Coronary artery (tissue), 2 donors: ENCODE results near the gene C11orf91.
"Not testable (repeated sequence)": the region's sequence is repeated elsewhere in the genome, so short reads cannot be mapped to it uniquely, and the experiment has no call there.

Experiments
- DNase-seq: peaks from one replicate; pipeline ENCODE4 v3.0.0-alpha.2; 2017; ENCODE audit warnings: low spot score
- H3K27ac ChIP-seq, 2 donors: fragments of 200-600 bp; sonication (generic); one replicate each; pipeline ENCODE4 v1.5.1; 2016 to 2019
- H3K4me3 ChIP-seq: fragments of 200-600 bp; sonication (generic); 2 replicates; pipeline ENCODE4 v1.5.1; 2016; ENCODE audit warnings: mild to moderate bottlenecking, moderate library complexity
- CTCF ChIP-seq: fragments of 200-600 bp; sonication (generic); IDR thresholded peaks from one replicate; pipeline ENCODE4 v1.5.1; 2019; ENCODE audit warnings: antibody characterized with exemption

The C11orf91 gene

GRCh38 chr11:33709466-33709865 lies 8.8 kb upstream of the C11orf91 start:
- Histone ChIP-seq H3K4me3 (no peak overlapping the region), H3K27ac (peak overlapping the region in 1 of 2 donors; percentile 9)
- no peak for TF ChIP-seq CTCF
- DNase-seq: no peak

- no peak overlapping the region for H3K4me3 ChIP-seq
- DNase-seq: no peak
- TF ChIP-seq CTCF: no peak
- peak overlapping the region in 1 of 2 donors; percentile 9 for H3K27ac ChIP-seq
Measured at GRCh38 chr11:33708985-33709384, 8.4 kb upstream of the C11orf91 start.

- H3K27ac ChIP-seq: peak overlapping the region in 1 of 2 donors; percentile 63
- not testable (repeated sequence) for DNase-seq, H3K4me3 ChIP-seq
Measured at GRCh38 chr11:33707831-33708230, 7.2 kb upstream of the C11orf91 start.

GRCh38 chr11:33706966-33707365 lies 6.3 kb upstream of the C11orf91 start:
- Histone ChIP-seq H3K27ac (peak overlapping the region in 1 of 2 donors; percentile 63), H3K4me3 (no peak overlapping the region)
- DNase-seq: no peak
- no peak for TF ChIP-seq CTCF

GRCh38 chr11:33706546-33706945 lies 5.9 kb upstream of the C11orf91 start:
- no peak for TF ChIP-seq CTCF
- H3K4me3 ChIP-seq: no peak overlapping the region
- peak overlapping the region in 1 of 2 donors; percentile 63 for H3K27ac ChIP-seq
- DNase-seq: no peak

GRCh38 chr11:33704240-33705002 lies 3.8 kb upstream of the C11orf91 start:
- Histone ChIP-seq H3K27ac (peak overlapping the region in 1 of 2 donors; percentile 76), H3K4me3 (no peak overlapping the region)
- TF ChIP-seq CTCF: no peak
- no peak for DNase-seq

GRCh38 chr11:33703788-33704187 lies 3.2 kb upstream of the C11orf91 start:
- DNase-seq: no peak
- peak overlapping the region in 1 of 2 donors; percentile 76 for H3K27ac ChIP-seq

More at GRCh38 chr11:33703788-33704187, 3.2 kb upstream of the C11orf91 start:
- no peak overlapping the region for H3K4me3 ChIP-seq
- TF ChIP-seq CTCF: no peak
